Kidney capillary endothelial cell (primary cell): Measurements from ENCODE around the gene KRT14.
"Not testable (repeated sequence)": the region's sequence is repeated elsewhere in the genome, so short reads cannot be mapped to it uniquely, and the experiment has no call there.

ENCODE experiments used
- DNase-seq: peaks from one replicate; pipeline ENCODE4 v3.0.0-alpha.2; 2018; ENCODE audit warnings: low spot score

KRT14 gene

GRCh38 chr17:41623184-41623861 lies 36.6 kb upstream of the KRT14 start:
- DNase-seq = not testable (repeated sequence)

GRCh38 chr17:41622340-41623183 lies 35.9 kb upstream of the KRT14 start:
- DNase-seq = not testable (repeated sequence)

DNA sequence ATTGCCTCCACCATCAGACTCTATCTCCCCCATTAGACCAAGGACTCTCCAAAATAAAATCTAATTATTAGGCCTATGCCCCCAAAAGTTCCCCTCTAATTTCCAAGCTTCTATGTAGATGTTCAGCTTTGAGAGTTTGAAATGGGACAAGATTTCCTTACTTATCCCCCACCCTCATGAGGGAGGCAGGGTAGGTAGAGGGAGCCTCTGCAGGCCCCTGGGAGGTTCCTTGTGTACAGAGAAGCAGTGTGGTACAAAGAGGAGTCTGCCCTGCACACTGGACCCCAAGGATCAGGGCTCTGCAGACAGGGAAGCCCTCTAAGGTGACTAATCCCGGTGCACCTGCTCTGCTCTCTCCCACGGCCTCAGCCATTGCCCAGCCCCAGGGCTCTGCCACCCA lies 35.2 kb upstream of the KRT14 start:
- no peak for DNase-seq

- not testable (repeated sequence) for DNase-seq
Measured at GRCh38 chr17:41621435-41621817, 34.7 kb upstream of the KRT14 start.

GRCh38 chr17:41620583-41621434 lies 34.1 kb upstream of the KRT14 start:
- no peak for DNase-seq

DNA sequence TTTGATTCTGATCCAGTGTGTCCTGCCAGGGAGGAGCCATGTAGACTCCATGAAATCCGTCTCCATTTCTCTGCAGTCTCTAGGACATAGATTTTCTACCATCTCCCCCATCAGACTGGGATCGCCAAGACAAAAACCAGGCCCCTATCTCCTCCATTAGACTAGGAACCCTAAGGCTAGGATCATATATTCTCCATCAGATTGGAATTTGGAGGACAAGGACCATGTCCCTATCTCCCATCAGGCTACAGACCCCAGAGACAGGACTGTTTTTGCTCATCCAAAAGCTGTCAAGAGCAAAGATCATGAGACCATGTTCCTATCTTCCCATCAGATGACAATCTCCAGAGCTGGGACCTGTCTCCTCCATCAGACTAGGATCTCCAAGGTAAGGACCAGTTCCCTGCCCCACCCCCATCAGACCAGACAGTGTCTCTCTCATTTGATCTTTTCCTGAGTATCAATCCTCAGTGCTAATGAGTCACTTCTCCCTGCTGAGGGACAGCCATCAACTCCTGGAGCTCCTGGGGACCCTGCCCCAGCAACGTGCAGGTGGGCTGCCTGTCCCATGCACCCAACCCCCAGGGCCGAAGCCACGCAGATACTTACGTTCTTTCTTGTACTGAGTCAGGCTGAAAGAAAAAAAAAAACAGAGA lies 33.4 kb upstream of the KRT14 start:
- DNase-seq = not testable (repeated sequence)

- no peak for DNase-seq
Measured at GRCh38 chr17:41619036-41619926, 32.6 kb upstream of the KRT14 start.

DNA sequence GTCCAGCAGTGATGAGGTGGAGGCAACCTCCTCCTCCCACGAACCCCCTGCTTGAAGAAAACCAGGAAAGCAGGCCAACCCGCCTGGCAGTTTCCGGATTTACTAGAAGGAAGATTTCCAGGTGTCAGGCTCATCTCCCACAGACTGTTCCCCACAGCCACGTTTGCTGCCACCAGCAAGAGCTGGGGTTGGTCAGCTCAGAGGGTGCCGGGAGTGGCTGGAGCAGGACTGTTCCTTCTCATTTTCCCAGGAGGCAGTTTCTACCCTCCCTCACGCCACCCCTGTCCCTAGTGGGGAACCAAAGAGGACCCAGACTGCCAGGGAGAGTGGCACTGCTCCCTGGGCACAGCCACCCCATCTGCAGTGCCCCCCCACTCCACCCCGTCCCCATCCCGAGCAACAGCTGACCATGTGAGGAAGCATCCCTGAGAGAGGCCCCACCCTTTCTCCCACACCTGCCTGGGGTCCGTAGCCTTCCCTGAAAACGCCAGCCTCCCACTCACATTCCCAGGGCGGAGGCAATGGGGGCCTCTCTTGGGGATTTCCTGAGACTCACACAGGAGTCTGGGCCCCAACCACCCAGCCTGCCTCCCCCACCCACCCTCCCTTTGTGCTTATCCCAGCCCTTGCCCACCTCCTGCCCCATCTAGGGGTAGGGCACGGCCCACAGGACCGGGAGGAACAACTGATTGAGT lies 31.8 kb upstream of the KRT14 start:
- DNase-seq = no peak

DNA sequence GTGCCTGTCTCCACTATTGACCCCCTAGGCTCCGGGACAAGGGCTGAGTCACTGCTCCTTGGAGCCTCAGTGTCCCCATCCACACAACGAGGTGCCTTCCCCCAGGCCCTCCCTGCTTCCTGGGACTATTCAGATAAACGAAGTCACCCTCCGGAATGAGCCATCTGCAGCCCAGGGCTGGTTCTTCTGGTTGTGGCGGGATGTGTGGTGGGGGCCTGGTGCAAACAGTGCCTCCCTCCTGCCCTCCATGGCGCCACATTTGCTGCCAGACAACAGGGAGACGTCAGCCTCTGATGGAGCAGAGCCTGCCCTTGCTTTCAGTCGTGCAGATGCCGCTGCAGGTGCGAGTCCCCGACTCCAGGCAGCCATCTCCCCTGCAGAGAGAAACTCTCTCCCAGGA lies 31.0 kb upstream of the KRT14 start:
- no peak for DNase-seq

DNA sequence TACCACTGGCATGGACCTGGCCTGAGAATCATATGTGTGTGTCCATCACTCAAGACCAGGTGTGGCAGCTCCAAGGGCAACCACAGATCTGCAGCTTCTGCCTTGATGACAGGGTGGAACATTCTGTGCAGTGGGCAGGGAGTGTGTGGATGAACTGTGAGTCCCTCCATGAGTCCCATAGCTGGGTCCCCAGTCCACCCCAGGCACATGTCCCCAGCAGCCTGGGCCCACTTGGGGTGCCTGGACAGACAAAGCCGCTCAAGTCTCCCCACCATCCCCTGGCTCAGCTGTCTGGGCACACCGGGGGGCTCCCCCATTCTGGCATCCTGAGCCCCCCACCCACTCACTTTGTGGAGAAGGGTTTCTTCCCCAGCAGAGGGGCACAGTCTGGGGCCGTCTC lies 30.4 kb upstream of the KRT14 start:
- no peak for DNase-seq

DNA sequence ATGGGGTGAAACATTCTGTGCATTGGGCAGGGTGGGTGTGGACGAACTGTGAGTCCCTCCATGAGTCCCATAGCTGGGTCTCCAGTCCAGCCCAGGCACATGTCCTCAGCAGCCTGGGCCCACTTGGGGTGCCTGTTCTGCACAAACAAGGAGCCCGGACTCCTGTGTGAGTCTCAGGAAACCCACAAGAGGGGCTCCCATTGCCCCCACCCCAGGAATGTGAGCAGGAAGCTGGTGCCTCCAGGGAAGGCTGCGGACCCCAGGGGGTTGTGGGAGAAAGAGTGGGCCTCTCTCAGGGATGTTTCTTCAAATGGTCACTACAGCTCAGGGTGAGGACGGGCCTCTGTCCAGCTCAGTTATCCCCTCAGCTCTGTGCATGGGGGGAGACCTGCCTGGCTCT lies 29.8 kb upstream of the KRT14 start:
- DNase-seq = not testable (repeated sequence)

DNA sequence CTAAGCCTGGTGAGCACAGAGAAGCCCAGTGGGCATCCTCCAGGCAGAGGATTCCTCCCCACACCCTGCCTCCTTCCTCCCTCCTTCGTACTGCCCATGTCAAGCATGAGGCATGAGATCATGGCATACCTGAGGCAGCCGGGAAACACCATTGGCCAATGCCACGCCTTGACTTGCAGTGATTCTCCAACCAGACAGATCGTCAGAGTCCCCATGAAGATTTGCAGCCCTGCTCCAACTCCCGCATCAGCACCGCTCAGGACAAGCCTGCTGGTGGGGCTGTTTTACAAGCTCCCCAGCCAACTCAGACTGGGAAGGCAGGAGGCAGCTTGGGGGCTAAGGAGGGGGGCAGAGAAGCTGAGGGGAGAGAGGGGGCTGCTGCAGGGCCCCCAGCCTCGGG lies 28.8 kb upstream of the KRT14 start:
- no peak for DNase-seq

- not testable (repeated sequence) for DNase-seq
Measured at GRCh38 chr17:41614767-41615166, 28.1 kb upstream of the KRT14 start.

DNA sequence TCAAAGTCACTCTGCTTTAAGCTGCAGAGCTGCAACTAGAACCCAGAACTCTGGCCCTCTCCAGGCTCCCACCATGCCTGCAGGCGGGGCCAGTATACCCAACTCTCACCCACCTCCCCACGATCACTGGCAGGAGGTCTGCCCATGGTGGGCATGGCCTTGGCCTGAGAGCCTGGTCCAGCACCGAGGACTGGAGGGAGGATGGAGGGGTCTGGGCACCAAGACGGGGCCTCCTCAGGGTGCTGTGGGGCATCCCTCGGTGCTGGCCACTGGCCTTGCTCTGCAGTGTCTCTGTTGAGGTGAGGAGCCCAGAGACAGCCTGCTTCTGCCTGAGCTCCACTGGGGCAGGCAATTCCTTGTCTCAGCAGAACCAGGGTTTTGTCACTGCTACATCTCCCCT lies 27.4 kb upstream of the KRT14 start:
- DNase-seq = no peak

- DNase-seq = no peak
Measured at GRCh38 chr17:41613277-41614082, 26.8 kb upstream of the KRT14 start.

GRCh38 chr17:41612376-41613160 lies 25.9 kb upstream of the KRT14 start, which contains the start of gene KRT16:
Gene KRT16 (minus strand): TSS chr17:41612767. CDS start chr17:41612688, 79 bp downstream.
- DNase-seq = not testable (repeated sequence)

- no peak for DNase-seq
Measured at GRCh38 chr17:41610965-41611640, 24.4 kb upstream of the KRT14 start.

DNA sequence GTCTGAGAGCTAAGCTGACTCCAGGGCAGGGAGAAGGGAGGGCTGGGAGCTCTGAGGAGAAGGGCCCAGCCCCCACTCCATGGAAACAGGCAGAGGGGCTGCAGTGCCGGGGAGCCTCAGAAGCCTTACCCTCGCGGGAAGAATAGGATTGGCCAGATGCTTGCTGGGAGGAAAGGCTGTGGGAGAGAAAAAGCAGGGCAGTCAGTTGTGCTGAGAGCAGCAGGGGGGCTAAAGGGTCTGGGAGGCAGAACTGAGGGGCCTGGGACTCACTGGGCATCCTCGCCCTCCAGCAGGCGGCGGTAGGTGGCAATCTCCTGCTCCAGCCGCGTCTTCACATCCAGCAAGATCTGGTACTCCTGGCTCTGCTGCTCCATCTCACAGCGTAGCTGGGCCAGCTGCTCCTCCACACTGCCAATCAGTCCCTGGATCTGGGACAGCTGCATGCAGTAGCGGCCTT lies 23.4 kb upstream of the KRT14 start:
- DNase-seq = not testable (repeated sequence)
